Renal cortex interstitium (tissue), 11 donors: ENCODE measurements around the gene RFX8. TPM values are rescaled to one million over a fixed set of nuclear protein-coding genes. Genes with fewer than 3 reads are reported as not detected.
A peak's percentile ranks its signal among the peaks of the same experiment; 100 is the strongest.
"Not testable (repeated sequence)": the region's sequence is repeated elsewhere in the genome, so short reads cannot be mapped to it uniquely, and the experiment has no call there.

Experiments
- DNase-seq, 11 donors: peaks; one replicate each; pipeline ENCODE4 v3.0.0-alpha.2; 2013; ENCODE audit warnings: low read depth in 9 of 11, low spot score in 4 of 11; ENCODE audit errors: extremely low read depth in 1 of 11
- polyA plus RNA-seq, 3 donors: library from polyadenylated mRNA; unstranded; fragments of 120-200 nt; gene quantifications; one replicate each; pipeline ENCODE4 v1.2.1, GENCODE V29; 2013; ENCODE audit not compliant: insufficient read length in 3 of 3

RFX8 gene
- polyA plus RNA-seq, 3 donors = 0.50 to 1.3 (median 1.1) TPM

GRCh38 chr2:101461381-101461780 is 13.5 kb downstream of the RFX8 start:
- DNase-seq = no peak

GRCh38 chr2:101454408-101454807 is 20.5 kb downstream of the RFX8 start:
- not testable (repeated sequence) for DNase-seq

GRCh38 chr2:101450965-101451364 is 23.9 kb downstream of the RFX8 start:
- DNase-seq = no peak

GRCh38 chr2:101446869-101447268 is 28.0 kb downstream of the RFX8 start:
- DNase-seq = no peak

GRCh38 chr2:101442667-101443061 is 32.2 kb downstream of the RFX8 start:
- DNase-seq = no peak

GRCh38 chr2:101442042-101442666 is 32.8 kb downstream of the RFX8 start:
- DNase-seq = no peak

GRCh38 chr2:101440127-101440738 is 34.7 kb downstream of the RFX8 start:
- peak in 1 of 11 donors; percentile 21 for DNase-seq

- no peak for DNase-seq
These were observed 35.2 kb downstream of the RFX8 start for GRCh38 chr2:101439716-101440115.

- DNase-seq = not testable (repeated sequence)
These were observed 36.4 kb downstream of the RFX8 start for GRCh38 chr2:101438555-101438954.

- DNase-seq = peak in 9 of 11 donors; percentile 21 to 41 (median 32)
These were observed 39.7 kb downstream of the RFX8 start for GRCh38 chr2:101435001-101435862.

GRCh38 chr2:101433465-101433864 is 41.4 kb downstream of the RFX8 start:
- no peak for DNase-seq

GRCh38 chr2:101432411-101433181 is 42.3 kb downstream of the RFX8 start:
- no peak for DNase-seq

GRCh38 chr2:101431486-101431885 is 43.4 kb downstream of the RFX8 start:
- DNase-seq = no peak

GRCh38 chr2:101430156-101430555 is 44.8 kb downstream of the RFX8 start:
- DNase-seq = no peak

- DNase-seq = no peak
These were observed 45.5 kb downstream of the RFX8 start for GRCh38 chr2:101429453-101429852.

GRCh38 chr2:101428422-101429176 is 46.3 kb downstream of the RFX8 start:
- no peak for DNase-seq

GRCh38 chr2:101427743-101428142 is 47.2 kb downstream of the RFX8 start:
- no peak for DNase-seq

- no peak for DNase-seq
These were observed 47.7 kb downstream of the RFX8 start for GRCh38 chr2:101427240-101427639.

- DNase-seq = no peak
These were observed 48.1 kb downstream of the RFX8 start for GRCh38 chr2:101426822-101427221.
